HG03442 (cell line): ENCODE measurements around the gene DOK6.
A peak's percentile ranks its signal among the peaks of the same experiment; 100 is the strongest.
"Not testable (repeated sequence)": the region's sequence is repeated elsewhere in the genome, so short reads cannot be mapped to it uniquely, and the experiment has no call there.

ENCODE experiments used
- ATAC-seq: cut with Tn5 transposase; IDR thresholded peaks from one replicate; pipeline ENCODE4 v1.9.1; 2021; ENCODE audit warnings: mild to moderate bottlenecking, moderate library complexity; ENCODE audit not compliant: unreplicated experiment

The DOK6 gene

DNA sequence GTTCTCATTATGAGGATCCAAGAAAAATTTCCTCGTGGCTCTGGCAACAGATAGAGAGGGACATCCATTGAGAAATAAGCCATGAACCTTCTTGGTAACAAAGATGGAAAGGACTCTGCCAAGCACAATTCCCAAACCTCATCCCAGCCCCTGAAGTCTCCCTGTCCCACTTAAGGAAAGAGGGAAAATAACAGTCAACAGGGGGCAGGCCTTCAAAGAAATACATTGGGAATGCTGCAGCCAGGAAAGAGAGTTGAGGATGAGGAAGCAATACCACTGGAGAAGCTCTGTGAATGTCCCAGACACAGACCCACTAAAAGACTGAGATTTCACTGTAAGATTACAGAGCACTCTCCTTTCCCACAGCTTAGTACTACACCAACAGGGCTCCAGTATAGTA, 453.8 kb downstream of the DOK6 start:
- ATAC-seq: no peak

DNA sequence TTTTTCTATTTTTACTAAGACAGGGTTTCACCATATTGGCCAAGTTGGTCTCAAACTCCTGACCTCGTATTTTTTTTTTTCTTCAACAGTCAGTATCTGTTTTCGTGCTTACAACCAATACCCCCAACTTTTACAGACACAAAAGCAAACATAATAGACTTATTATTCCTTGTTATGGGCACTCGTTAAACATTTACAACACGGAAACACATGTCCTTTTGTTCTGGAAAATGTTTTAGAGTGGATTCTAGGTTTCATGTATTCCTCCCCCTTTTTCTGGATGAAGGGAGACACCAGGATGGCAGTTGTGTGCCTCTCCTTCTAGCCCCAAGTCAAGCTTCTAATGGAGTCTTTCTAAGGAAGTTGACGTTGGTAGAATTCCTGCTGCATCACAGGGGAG, 458.2 kb downstream of the DOK6 start:
- no peak for ATAC-seq

DNA sequence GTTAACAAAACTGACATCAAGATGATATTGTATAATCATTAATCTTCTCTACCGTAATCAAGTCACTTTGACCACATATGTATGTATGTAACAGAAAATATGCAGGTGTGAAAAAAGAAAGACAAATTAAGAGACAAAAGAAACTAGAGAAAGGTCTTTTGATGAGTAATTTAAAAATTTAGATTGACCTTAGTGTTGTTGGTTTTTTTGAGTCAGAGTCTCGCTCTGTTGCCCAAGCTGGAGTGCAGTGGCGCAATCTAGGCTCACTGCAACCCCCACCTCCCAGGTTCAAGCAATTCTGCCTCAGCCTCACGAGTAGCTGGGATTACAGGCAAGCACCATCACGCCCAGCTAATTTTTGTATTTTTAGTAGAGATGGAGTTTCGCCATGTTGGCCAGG, 464.1 kb downstream of the DOK6 start:
- peak; percentile 90 for ATAC-seq

DNA sequence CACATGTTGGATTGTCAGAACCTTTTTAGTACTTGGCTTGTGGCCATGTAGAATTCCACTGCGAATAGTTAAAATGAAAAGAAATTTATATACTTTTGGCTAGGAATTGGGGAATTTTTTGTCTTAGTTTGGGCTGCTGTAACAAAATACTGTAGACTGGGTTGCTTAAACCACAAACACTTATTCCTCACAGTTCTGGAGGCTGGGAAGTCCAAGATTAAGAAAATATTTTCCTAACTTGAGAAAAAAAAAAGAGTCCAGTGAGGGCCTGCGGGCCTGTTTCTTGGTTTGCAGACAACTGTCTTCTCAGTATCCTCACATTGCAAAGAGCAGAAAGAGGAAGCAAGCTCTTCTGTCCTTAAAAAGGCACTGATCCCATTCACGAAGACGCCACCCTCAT, 465.1 kb downstream of the DOK6 start:
- no peak for ATAC-seq

DNA sequence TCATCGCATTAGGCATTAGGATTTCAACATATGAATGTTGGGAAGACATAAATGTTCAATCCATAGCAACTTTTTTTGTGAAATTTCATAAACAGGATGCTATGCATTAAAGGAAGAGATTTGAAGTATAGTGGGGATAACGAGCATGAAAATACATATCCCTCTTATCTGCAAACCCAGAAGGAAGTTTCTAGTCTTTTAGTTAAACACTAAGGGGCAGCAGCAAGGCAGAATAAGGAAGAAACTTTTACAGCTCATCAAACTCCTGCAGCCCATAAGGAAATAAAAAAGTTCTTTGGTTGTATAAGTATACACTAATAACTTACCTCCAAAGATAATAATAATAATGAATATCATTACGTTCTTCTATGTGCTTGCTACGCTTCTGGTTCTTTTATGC, 465.5 kb downstream of the DOK6 start:
- no peak for ATAC-seq

DNA sequence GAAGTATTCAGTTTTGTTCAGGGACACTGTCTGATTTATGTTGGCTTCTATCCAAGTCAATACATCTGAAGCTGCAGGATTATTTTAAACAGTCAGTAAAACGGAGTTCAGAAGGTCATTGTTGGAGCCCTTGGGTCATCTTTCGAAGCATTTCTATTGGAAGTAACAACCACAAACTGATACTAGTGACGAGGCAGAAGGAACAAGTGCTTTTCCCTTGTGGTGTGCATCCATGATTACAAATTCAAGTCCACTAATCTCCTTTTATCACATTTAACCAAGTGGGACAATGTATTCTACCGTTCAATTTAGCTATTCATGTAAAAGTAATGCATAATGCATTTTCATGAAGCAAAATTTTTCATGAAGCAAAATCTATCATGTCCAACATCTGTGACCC, 470.0 kb downstream of the DOK6 start:
- no peak for ATAC-seq

DNA sequence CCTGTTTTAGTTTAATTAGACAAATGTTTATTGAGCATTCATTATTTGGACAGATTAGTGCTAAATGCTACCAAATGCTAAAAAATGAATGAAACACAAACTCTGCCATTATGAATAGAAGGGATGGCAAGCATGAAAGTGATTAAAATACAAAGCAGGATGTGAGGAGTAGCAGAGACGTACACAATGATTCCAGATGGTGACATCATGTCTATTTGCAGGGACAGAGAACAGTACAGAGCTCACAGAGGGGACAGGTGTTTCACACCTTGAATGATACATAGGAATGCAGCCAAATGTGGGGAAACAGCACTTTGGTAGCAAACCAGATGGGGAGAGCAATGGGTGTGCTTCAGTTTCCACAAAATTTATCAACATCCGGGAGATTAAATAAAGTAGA, 470.7 kb downstream of the DOK6 start:
- no peak for ATAC-seq

DNA sequence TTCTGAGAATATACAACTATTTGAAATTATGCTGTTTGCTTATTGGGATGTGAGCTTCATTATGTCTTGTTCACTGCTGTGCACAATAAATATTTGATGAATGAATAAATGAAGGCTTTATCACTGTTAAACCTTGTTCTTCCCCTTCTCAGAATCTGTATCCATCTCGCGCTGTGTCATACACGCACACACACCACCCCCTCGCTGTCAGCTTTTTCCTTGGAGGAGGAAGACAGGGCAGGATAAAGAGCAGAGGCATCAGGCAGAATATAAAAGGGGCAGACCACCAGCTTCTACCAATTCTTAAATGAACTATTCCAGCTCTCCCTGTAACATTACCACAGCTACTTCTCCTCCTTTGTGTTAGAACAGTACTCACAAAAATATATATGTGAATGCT, 472.0 kb downstream of the DOK6 start:
- ATAC-seq: no peak

DNA sequence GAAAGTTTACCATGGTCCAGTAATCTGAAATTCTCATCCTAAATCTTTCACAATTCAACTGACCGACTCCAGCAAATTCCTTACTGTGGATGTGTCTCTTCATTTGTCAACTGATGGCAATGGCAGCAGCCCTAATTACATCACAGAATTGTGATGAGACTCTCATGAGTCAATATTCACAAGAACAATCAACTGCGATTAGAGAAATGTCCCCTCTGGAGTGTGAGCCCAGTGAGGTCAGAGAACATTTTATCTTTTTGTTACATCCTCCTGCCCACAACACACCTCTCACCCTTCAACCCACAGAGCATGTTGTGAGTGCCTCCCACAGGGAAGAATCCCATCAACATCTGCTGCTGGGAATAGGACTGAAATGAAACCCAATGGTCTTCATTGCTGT, 473.4 kb downstream of the DOK6 start:
- no peak for ATAC-seq

DNA sequence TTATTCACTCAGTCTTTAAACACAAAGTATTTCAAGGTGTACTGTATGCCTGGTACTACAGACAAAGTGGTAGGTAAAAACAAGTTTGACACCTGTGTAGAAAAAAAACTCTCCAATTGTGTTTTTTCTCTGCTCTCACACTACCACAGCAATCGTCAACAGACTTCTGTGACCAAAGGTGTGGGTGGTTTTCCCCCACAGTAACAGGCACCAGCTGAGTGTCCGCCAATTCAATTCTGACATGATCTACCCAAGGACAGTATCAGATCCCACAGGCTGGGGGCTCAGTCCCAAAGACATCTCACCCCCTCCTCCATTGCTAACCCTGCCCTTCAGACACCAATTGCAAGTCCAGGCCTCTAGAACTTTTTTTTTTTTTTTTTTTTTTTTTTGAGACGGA, 475.8 kb downstream of the DOK6 start:
- ATAC-seq: no peak

DNA sequence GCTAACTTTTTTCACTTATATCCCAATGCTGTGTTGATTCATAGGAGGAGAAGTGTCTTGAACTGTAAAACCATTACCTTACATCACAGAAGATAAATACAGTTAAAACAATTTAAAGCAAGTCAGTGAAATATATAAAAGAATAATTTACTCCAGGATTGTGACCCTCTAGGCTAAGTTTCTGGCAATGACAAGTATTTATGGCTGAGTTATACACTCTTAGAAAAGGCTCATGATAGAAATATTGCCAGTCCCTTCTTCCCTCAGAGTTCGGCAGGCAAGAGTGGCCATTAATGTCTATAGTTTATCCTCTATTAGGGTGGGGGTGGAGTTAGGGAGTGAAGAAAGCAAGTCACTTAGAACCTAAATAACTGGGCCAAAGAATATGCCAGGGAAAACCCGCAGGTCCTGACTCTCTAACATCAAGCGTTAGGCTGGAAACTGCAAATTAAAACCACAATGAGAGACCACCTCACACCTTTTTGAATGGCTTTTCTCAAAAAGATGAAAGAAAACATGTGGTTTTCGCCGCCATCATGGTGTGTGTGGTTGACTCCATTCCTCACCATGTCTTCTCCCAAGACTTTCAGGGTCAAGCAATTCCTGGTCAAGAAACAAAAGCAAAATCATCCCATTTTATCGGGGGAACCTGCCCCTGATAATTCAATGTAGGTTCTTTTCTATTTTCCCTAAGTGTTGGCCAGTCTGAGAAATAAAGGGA, 477.7 kb downstream of the DOK6 start:
- no peak for ATAC-seq

DNA sequence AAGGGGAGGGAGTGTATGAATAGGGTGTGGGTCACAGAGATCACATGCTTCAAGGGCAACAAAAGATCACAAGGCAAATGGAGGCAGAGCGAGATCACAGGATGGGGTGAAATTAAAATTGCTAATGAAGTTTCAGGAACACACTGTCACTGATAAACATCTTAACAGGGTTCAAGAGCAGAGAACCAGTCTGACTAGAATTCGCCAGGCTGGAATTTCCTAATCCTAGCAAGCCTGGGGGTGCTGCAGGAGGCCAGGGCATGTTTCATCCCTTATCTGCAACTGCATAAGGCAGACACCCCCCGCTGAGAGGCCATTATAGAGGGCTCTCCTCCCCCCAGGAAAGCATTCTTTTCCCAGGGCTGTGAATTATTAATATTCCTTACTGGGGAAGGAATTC, 478.4 kb downstream of the DOK6 start:
- ATAC-seq: not testable (repeated sequence)

DNA sequence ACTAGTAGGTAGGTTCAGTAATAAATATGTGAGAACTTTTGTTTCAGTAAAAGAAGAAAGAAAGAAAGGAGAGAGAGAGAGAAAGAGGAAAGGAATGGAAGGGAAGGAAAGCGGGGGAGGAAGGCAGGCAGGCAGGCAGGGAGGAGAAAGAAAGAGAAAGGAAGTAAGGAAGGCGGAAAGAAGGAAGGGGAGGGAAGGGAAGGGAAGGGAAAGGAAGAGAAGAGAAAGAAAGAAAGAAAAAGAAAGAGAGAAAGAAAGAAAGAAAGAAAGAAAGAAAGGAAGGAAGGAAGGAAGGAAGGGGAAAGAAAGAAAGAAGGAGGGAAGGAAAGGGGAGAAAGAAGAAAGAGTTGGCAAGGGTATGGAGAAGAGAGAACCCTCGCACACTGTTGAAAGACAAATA, 479.4 kb downstream of the DOK6 start:
- ATAC-seq: no peak

DNA sequence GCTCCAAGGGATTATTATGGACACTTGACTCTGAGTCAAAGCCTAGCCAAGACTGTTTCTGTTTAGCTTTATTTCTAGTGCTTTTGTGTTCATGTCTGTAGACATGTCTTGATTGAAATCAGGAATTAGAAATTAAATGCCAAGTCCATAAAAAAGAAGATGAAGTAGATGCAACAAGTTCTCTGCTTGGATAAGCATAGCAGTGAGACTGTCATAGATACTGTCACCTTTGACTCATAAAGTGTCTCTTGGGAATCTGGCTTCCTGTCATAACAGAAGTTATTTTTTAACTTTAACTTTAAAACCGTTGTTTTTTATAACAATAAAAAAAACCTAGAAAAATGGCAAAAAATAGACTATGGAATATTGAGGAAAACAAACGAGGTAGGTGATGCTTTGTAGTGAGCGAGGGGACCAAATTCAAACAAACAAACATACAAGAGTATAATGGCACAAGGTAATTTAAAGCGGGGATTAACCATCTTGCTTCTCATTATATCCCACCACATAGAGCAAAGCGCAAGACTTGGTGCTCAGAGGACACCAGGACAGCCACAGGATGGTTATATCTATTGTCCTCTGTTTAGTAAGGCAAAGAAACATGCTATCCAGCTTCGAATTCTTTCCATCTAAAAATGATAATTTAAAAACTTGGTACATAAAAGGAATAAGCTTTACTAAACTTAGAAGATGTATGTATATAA, 482.4 kb downstream of the DOK6 start:
- ATAC-seq: peak; percentile 48

DNA sequence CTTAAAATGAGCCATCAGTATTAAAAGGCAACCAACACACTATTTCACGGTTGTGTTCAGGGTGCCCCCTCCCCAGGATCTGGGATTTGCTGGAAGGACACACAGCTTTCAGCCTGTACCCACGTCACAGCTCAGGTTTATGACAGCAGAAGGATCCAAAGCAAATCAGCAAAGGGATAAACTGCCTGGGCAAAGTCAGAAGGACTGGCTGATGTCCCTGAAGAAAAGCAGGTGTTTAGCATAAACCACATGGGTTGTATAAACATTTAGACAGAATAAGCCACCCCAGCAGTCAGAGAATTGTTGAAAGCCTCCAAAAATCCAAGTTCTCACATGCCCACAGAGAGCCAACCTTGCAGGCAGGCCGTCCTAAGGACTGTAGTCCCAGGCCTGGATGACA, 483.1 kb downstream of the DOK6 start:
- no peak for ATAC-seq

DNA sequence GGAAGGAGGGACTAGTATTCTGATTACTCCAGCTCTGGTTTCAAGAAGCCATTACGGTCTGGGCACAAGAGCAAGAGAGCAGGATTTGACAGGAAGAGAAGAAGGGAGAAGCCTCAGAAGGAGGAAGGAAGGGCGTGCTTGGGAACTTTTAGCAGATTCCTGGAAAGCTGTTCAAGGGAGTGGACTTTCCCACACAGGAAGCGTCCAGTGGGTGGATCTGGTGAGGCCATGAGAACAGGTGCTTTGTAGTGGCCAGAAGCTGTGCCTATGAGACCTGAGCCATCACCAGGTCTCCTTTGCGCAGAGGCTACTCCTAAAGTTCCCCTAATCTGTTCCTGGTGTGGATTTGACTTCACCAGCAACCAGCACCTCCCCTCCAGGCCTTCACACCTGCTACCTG, 484.7 kb downstream of the DOK6 start:
- no peak for ATAC-seq

DNA sequence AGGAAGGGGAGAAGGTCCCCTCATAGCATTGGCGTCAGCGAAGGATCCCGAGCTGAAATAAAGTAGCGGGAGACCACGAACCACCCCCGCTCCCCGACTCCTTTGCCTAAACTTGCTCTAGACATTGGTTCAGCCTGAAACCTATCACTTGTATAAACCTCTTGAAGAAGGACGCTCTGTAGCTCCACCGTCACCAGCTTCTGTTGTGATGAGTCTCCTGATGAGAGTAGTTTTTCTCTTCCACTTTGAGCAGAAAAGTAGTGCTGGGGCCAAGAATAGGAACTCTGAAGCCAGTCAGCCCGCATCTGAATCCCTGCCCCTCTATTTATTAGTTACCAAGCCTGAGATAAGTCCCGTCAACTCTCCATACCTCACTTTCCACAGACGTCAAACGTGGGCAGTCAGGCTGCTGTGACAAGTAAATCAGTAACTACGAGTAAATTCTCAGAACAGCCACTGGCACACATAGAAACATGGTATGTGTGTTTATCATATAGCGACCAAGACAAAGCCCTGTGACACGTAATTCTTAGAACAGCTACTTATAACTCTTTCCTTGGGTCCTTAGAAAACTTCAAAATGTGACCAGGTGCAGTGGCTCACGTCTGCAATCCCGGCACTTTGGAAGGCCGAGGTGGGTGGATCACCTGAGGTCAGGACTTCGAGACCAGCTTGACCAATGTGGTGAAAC, 485.3 kb downstream of the DOK6 start:
- peak; percentile 61 for ATAC-seq

DNA sequence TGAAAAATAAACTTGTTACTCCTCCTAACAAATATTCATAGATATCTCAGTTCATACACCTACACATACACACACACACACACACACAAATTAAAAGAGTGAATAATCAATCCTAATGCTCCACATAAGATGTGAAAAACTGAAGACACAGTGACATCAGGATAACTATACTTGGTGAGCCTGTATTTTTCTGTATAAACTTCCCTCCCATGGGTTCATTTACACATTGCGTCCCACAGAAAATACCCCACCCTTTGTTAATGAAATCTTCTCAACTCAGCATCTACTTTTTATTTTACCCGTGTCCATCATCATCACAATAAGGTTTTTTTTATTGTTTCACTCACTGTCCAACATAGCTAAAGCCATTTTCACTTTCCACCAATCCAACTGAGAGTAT, 486.6 kb downstream of the DOK6 start:
- no peak for ATAC-seq

DNA sequence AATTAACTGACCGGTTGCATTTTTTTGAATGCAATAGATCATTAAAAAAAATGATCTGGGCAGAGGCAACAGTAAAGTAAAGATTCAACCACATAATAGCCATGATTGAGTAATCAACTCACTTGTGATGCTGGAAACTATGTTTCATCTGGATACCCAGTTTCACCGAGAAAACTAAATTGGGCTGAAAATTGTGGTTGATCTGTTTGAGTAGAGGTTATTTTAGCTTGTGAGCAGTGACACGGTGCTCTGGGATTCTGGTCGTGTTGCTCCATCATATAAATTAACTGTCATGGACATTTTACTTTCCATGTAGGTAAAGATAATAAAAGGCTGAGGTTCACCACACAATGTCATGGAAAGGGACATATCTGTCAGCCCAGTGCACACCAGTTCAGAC, 488.3 kb downstream of the DOK6 start:
- ATAC-seq: peak; percentile 28

DNA sequence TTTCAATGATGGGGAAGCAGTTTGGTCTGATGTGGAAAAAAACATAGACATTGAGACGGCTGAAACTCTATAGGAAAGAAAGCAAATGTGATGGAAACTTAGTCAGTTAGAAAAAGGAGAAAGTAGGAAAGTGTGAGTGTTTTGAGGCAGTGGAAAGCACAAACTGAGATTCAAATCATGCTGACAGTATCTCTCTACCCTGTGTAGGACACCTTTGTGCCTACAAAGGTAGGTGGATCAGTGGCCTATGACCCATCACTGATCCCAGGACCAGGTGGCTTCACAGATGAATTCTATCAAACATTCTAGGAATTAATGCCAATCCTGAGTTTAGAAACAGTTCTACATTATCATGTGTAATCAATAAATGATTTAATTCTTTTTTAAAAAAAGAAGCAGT, 489.9 kb downstream of the DOK6 start:
- ATAC-seq: no peak

DNA sequence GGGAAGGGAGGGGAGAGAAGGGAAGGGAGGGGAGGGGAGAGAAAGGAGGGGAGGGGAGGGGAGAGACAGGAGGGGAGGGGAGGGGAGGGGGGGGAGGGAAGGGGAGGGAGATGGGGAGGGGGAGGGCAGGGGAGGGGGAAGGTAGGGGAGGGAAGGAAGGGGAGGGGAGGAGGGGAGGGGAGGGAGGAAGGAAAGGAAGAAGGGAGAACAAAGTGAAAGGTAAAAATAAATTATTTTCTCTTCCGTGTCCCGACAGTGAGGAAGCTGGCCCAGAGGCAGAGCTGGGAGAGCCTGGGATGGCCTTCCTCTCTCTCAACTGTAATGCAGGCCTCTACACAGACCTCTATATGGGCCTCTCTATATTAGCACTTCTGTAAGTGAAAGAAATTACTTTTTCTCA, 493.8 kb downstream of the DOK6 start:
- no peak for ATAC-seq
